Hematopoietic multipotent progenitor cell (in vitro differentiated cells): ENCODE data around the gene C5orf15. TPM values are rescaled to one million over a fixed set of nuclear protein-coding genes. Genes with fewer than 3 reads are reported as not detected.
A peak's percentile ranks its signal among the peaks of the same experiment; 100 is the strongest.
"Not testable (repeated sequence)": the region's sequence is repeated elsewhere in the genome, so short reads cannot be mapped to it uniquely, and the experiment has no call there.

Experiments used
- DNase-seq, 3 donors: peaks; one replicate each; pipeline ENCODE4 v3.0.0-alpha.2; 2011 to 2015; ENCODE audit warnings: low read depth in 2 of 3, low spot score in 2 of 3
- total RNA-seq: library from RNA; depleted of rRNA; stranded (reverse); fragments of >200 nt; gene quantifications from one replicate; pipeline ENCODE4 v1.2.3, GENCODE V29; 2012

Gene C5orf15
- total RNA-seq, 1 donor = 26.7 TPM

- no peak for DNase-seq
These were observed 29.5 kb downstream of the C5orf15 start for GRCh38 chr5:133938929-133939328.

GRCh38 chr5:133938039-133938821, 30.2 kb downstream of the C5orf15 start:
- no peak for DNase-seq

- not testable (repeated sequence) for DNase-seq
These were observed 30.8 kb downstream of the C5orf15 start for GRCh38 chr5:133937628-133938027.

- peak in 2 of 3 donors; percentile 12 to 30 for DNase-seq
These were observed 31.8 kb downstream of the C5orf15 start for GRCh38 chr5:133936651-133937015.

GRCh38 chr5:133935991-133936650, 32.3 kb downstream of the C5orf15 start:
- not testable (repeated sequence) for DNase-seq

GRCh38 chr5:133935667-133935940, 32.8 kb downstream of the C5orf15 start:
- DNase-seq = no peak

- DNase-seq = no peak
These were observed 33.4 kb downstream of the C5orf15 start for GRCh38 chr5:133934822-133935666.

- DNase-seq = no peak
These were observed 34.1 kb downstream of the C5orf15 start for GRCh38 chr5:133934311-133934710.

- DNase-seq = no peak
These were observed 34.6 kb downstream of the C5orf15 start for GRCh38 chr5:133933670-133934295.

GRCh38 chr5:133933169-133933509, 35.3 kb downstream of the C5orf15 start:
- DNase-seq = no peak

- peak in 2 of 3 donors; percentile 87 to 96 for DNase-seq
These were observed 35.8 kb downstream of the C5orf15 start for GRCh38 chr5:133932441-133933168.

- DNase-seq = no peak
These were observed 36.9 kb downstream of the C5orf15 start for GRCh38 chr5:133931546-133931945.

GRCh38 chr5:133930813-133931090, 37.7 kb downstream of the C5orf15 start:
- DNase-seq = peak in 1 of 3 donors; percentile 22

GRCh38 chr5:133930061-133930812, 38.2 kb downstream of the C5orf15 start:
- DNase-seq = peak; percentile 29 to 57 (median 33)

- peak in 2 of 3 donors; percentile 13 to 40 for DNase-seq
These were observed 39.6 kb downstream of the C5orf15 start for GRCh38 chr5:133928587-133929393.

GRCh38 chr5:133927300-133928180, 40.9 kb downstream of the C5orf15 start:
- no peak for DNase-seq

- no peak for DNase-seq
These were observed 41.7 kb downstream of the C5orf15 start for GRCh38 chr5:133926489-133927299.
